Mesenchymal stem cell (in vitro differentiated cells and primary cell): ENCODE measurements around the gene C22orf31.

ENCODE experiments used
- DNase-seq: peaks from one replicate; pipeline ENCODE4 v3.0.0-alpha.2; 2013
- H2AFZ ChIP-seq: one replicate; pipeline ENCODE4 v1.6.1; 2013; ENCODE audit warnings: low read depth, mild to moderate bottlenecking, control low read depth, inconsistent platforms, low read length, moderate library complexity
- H2AK5ac ChIP-seq: 2 replicates; pipeline ENCODE4 v1.6.1; 2013; ENCODE audit warnings: low read length, moderate library complexity, mild to moderate bottlenecking, inconsistent platforms; ENCODE audit not compliant: severe bottlenecking
- H2BK120ac ChIP-seq: one replicate; pipeline ENCODE4 v1.6.1; 2013; ENCODE audit warnings: low read depth, mild to moderate bottlenecking, inconsistent platforms, low read length, moderate library complexity
- H2BK12ac ChIP-seq, 2 experiments: one replicate each; pipeline ENCODE4 v1.6.1; 2013; ENCODE audit warnings: inconsistent platforms in 2 of 2, low read length in 2 of 2, mild to moderate bottlenecking in 2 of 2, moderate library complexity in 2 of 2, control low read depth in 1 of 2
- H2BK15ac ChIP-seq: one replicate; pipeline ENCODE4 v1.6.1; 2013; ENCODE audit warnings: mild to moderate bottlenecking, low read depth, inconsistent platforms; ENCODE audit not compliant: poor library complexity, severe bottlenecking
- H2BK5ac ChIP-seq: 2 replicates; pipeline ENCODE4 v1.6.1; 2013; ENCODE audit warnings: low read depth, mild to moderate bottlenecking, low read length, control low read depth, inconsistent platforms; ENCODE audit not compliant: poor library complexity, severe bottlenecking
- H3K14ac ChIP-seq, 2 experiments: one replicate each; pipeline ENCODE4 v1.6.1; 2013; ENCODE audit warnings: inconsistent platforms in 2 of 2, low read length in 2 of 2, control low read depth in 1 of 2, mild to moderate bottlenecking in 1 of 2, moderate library complexity in 1 of 2
- H3K18ac ChIP-seq, 2 experiments: one replicate each; pipeline ENCODE4 v1.6.1; 2013; ENCODE audit warnings: inconsistent platforms in 2 of 2, low read length in 2 of 2, control low read depth in 1 of 2, low read depth in 1 of 2, mild to moderate bottlenecking in 1 of 2
- H3K23ac ChIP-seq, 2 experiments: one replicate each; pipeline ENCODE4 v1.6.1; 2013; ENCODE audit warnings: inconsistent platforms in 2 of 2, low read length in 2 of 2, mild to moderate bottlenecking in 2 of 2, moderate library complexity in 2 of 2, control low read depth in 1 of 2
- H3K27ac ChIP-seq: 2 replicates; pipeline ENCODE4 v1.5.1; 2013; ENCODE audit warnings: mild to moderate bottlenecking, moderate library complexity, low read length, control low read depth, inconsistent platforms; ENCODE audit not compliant: poor library complexity, severe bottlenecking
- H3K27me3 ChIP-seq, 2 experiments: 2 replicates each; pipeline versions ENCODE4 v1.6.1 to v1.7.0; 2013; ENCODE audit warnings: low read length in 2 of 2, mild to moderate bottlenecking in 2 of 2, moderate library complexity in 2 of 2, control low read depth in 1 of 2, inconsistent platforms in 1 of 2; ENCODE audit not compliant: control insufficient read depth in 1 of 2, insufficient read depth in 1 of 2
- H3K36me3 ChIP-seq, 2 experiments: 2 replicates each; pipeline versions ENCODE4 v1.6.1 to v1.7.0; 2013; ENCODE audit warnings: low read length in 2 of 2, control low read depth in 1 of 2, inconsistent platforms in 1 of 2, low read depth in 1 of 2, mild to moderate bottlenecking in 1 of 2; ENCODE audit not compliant: insufficient read depth in 2 of 2, control insufficient read depth in 1 of 2
- H3K4ac ChIP-seq, 2 experiments: one replicate each; pipeline ENCODE4 v1.6.1; 2013; ENCODE audit warnings: inconsistent platforms in 2 of 2, low read length in 2 of 2, mild to moderate bottlenecking in 2 of 2, moderate library complexity in 2 of 2, control low read depth in 1 of 2, low read depth in 1 of 2
- H3K4me1 ChIP-seq: 2 replicates; pipeline ENCODE4 v1.6.1; 2013; ENCODE audit warnings: low read depth, low read length, control low read depth; ENCODE audit not compliant: control insufficient read depth, insufficient read depth
- H3K4me2 ChIP-seq: 2 replicates; pipeline ENCODE4 v1.6.1; 2013; ENCODE audit warnings: low read length, mild to moderate bottlenecking, inconsistent platforms; ENCODE audit not compliant: poor library complexity, severe bottlenecking
- H3K4me3 ChIP-seq, 2 experiments: 2 replicates each; pipeline versions ENCODE4 v1.5.1 to v1.7.0; 2013; ENCODE audit warnings: low read length in 2 of 2, mild to moderate bottlenecking in 2 of 2, control low read depth in 1 of 2, low read depth in 1 of 2; ENCODE audit not compliant: insufficient read depth in 1 of 2
- H3K79me1 ChIP-seq: replicated peaks from 2 replicates; pipeline ENCODE4 v1.6.1; 2013; ENCODE audit warnings: mild to moderate bottlenecking, control low read depth, low read length, inconsistent platforms; ENCODE audit not compliant: poor library complexity, severe bottlenecking
- H3K9ac ChIP-seq: 2 replicates; pipeline ENCODE4 v1.7.0; 2013; ENCODE audit warnings: mild to moderate bottlenecking, low read length, moderate library complexity
- H3K9me3 ChIP-seq: 2 replicates; pipeline ENCODE4 v1.7.0; 2013; ENCODE audit warnings: mild to moderate bottlenecking, low read length; ENCODE audit not compliant: control insufficient read depth
- H4K8ac ChIP-seq: one replicate; pipeline ENCODE4 v1.6.1; 2013; ENCODE audit warnings: inconsistent platforms, mild to moderate bottlenecking, low read length, moderate library complexity
- H4K91ac ChIP-seq: one replicate; pipeline ENCODE4 v1.6.1; 2013; ENCODE audit warnings: mild to moderate bottlenecking, low read length, inconsistent platforms
- whole genome bisulfite sequencing: methylation state at CpG from one replicate; pipeline ENCODE4 v1.1.7; 2013; ENCODE audit warnings: mixed read lengths; 5-methylcytosine and 5-hydroxymethylcytosine counted together

Gene C22orf31

GRCh38 chr22:29039148-29039547 lies 22.5 kb downstream of the C22orf31 start:
- Histone ChIP-seq H3K14ac (no peak overlapping the region), H2BK5ac (no peak overlapping the region), H4K91ac (no peak overlapping the region), H3K4ac (no peak overlapping the region), H3K23ac (no peak overlapping the region), H3K4me1 (peaks cover 11% of the 10 kb centered on the region), H3K4me3 (no peak overlapping the region), H2AFZ (no peak overlapping the region), H3K9ac (no peak overlapping the region), H3K36me3 (peaks cover 0 to 3% of the 10 kb centered on the region in 2 experiments), H2BK15ac (peak overlapping the region; percentile 54), H2BK12ac (no peak overlapping the region), H4K8ac (no peak overlapping the region), H3K9me3 (no peaks in the 10 kb centered on the region), H2BK120ac (no peak overlapping the region), H3K27ac (no peak overlapping the region), H3K4me2 (no peak overlapping the region), H2AK5ac (peak overlapping the region; percentile 49), H3K27me3 (no peaks in the 10 kb centered on the region), H3K79me1 (peaks cover 32% of the 10 kb centered on the region), H3K18ac (no peak overlapping the region)
- no peak for DNase-seq
- WGBS, result 94% methylated on average over 9 of the region's 9 CpGs

DNA sequence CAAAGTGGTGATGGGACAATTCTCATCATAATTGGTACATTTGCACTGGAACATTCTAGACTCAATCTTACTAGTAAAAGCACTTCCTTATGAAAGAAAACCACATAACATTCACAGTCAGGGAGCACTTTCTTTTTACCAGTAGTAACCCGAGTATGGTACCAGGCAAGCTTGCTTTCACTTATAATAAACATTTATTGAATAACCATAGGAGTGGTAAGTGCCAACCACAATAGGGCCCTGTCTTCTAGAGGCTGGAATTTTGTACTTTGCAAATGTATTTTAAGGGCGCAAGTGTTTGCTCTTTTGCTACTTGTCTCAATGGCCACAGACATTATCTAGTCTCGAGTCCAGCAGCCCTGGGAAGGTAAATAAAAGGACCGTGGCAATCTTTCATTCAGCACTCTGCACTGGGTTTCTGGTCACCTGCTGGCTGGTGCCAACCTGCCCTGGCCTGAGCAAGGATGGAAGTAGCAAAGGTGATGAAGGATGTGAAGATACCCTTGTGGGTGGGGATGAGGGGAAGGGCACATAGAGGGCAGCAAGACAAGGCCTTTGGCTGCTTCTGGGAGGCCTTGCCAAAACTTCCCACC lies 24.2 kb downstream of the C22orf31 start:
- no peak overlapping the region for H2BK120ac ChIP-seq
- WGBS, result 98% methylated on average over 4 of the region's 4 CpGs
- peaks cover 16% of the 10 kb centered on the region for H3K4me1 ChIP-seq
- no peak overlapping the region for H2BK15ac ChIP-seq
- H3K27me3 ChIP-seq, result no peaks in the 10 kb centered on the region
- no peaks in the 10 kb centered on the region for H3K9me3 ChIP-seq
- no peak overlapping the region for H3K4me3 ChIP-seq
- H3K4ac ChIP-seq, result no peak overlapping the region
- no peak overlapping the region for H2BK12ac ChIP-seq
- H4K91ac ChIP-seq, result no peak overlapping the region
- H3K4me2 ChIP-seq, result no peak overlapping the region
- H2AFZ ChIP-seq, result no peak overlapping the region
- H3K27ac ChIP-seq, result no peak overlapping the region
- H2BK5ac ChIP-seq, result no peak overlapping the region
- H3K36me3 ChIP-seq, result peaks cover 0 to 3% of the 10 kb centered on the region in 2 experiments
- no peak for DNase-seq
- H3K23ac ChIP-seq, result no peak overlapping the region
- no peak overlapping the region for H3K9ac ChIP-seq
- peak overlapping the region in 1 of 2 experiments; percentile 42 for H3K14ac ChIP-seq
- H4K8ac ChIP-seq, result no peak overlapping the region
- H2AK5ac ChIP-seq, result peak overlapping the region; percentile 40
- peaks cover 37% of the 10 kb centered on the region for H3K79me1 ChIP-seq
- no peak overlapping the region for H3K18ac ChIP-seq

DNA sequence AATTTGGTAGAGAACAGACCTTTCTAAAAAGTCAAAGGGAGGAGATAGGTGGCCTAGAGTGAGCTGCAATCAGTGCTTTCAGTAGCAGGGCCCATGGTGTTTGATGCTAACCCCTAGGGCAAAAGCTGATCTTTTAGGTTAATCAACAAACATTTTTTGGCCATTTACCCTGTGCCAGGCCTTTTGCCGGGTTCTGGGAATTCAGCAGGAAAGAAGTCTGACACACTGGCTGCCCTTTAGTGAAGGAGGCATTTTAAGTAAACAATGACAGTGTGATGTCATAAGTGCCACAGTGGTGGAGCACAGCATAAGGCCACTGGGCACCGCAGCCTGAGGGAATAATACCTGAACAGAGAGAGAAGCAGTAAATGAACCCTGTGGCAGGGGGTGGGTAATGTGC lies 29.0 kb downstream of the C22orf31 start:
- Histone ChIP-seq H3K4ac (peak overlapping the region in 1 of 2 experiments; percentile 24), H2AK5ac (peak overlapping the region; percentile 23), H2AFZ (no peak overlapping the region), H3K23ac (no peak overlapping the region), H3K4me3 (no peak overlapping the region), H4K8ac (no peak overlapping the region), H3K27me3 (no peaks in the 10 kb centered on the region), H3K79me1 (peaks cover 31% of the 10 kb centered on the region), H2BK12ac (peak overlapping the region; percentile 65 to 75), H2BK5ac (peak overlapping the region; percentile 21), H2BK120ac (no peak overlapping the region), H3K9ac (no peak overlapping the region), H3K9me3 (no peaks in the 10 kb centered on the region), H3K36me3 (peaks cover 0 to 4% of the 10 kb centered on the region in 2 experiments), H2BK15ac (no peak overlapping the region), H3K14ac (no peak overlapping the region), H3K27ac (peak overlapping the region; percentile 99), H3K4me2 (no peak overlapping the region), H3K18ac (peak overlapping the region; percentile 11 to 78), H4K91ac (no peak overlapping the region), H3K4me1 (peaks cover 26% of the 10 kb centered on the region)
- DNase-seq, result peak; percentile 68
- 51% methylated on average over 2 of the region's 2 CpGs for WGBS

DNA sequence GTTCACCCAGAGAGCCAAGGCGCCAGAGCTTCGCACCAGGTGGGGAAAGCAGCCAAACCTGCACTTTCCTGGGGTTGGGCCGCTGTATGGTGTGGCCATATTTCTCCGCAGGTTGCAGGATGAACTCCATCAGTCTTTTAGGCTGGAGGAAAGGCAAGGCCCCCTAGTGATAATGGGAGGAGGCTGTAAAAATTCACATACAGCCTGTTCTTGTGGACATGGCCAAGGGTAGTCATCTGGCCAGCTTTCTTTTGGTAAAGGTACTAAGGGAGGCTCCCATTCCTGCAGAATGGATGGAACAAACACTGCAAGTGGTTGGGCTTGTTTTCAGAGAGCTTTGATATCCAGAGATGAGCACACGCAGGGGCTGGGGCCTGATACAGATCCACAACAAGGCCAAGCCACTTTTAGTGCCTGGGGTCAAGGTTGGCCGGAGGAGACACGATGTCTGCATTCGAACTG lies 29.6 kb downstream of the C22orf31 start:
- Histone ChIP-seq H3K9ac (peak overlapping the region; percentile 88), H3K14ac (no peak overlapping the region), H4K91ac (peak overlapping the region; percentile 58), H3K27ac (peak overlapping the region; percentile 99), H2BK15ac (peak overlapping the region; percentile 35), H3K23ac (no peak overlapping the region), H2BK5ac (peak overlapping the region; percentile 97), H3K4me2 (no peak overlapping the region), H2AK5ac (peak overlapping the region; percentile 77), H4K8ac (peak overlapping the region; percentile 81), H3K36me3 (peaks cover 0 to 3% of the 10 kb centered on the region in 2 experiments), H2BK12ac (peak overlapping the region; percentile 55 to 97), H3K9me3 (no peaks in the 10 kb centered on the region), H3K4me1 (peaks cover 25% of the 10 kb centered on the region), H3K18ac (peak overlapping the region; percentile 6 to 55), H2BK120ac (peak overlapping the region; percentile 85), H3K79me1 (peaks cover 31% of the 10 kb centered on the region), H3K27me3 (no peaks in the 10 kb centered on the region), H2AFZ (no peak overlapping the region), H3K4ac (peak overlapping the region; percentile 36 to 82), H3K4me3 (peak overlapping the region in 1 of 2 experiments; percentile 59)
- WGBS, result 66% methylated on average over 8 of the region's 8 CpGs
- DNase-seq, result no peak
